GM10266 (cell line): Measurements from ENCODE around the gene CNGB1.

Experiments
- DNase-seq: peaks from one replicate; pipeline ENCODE4 v3.0.0; 2012; ENCODE audit errors: extremely low spot score
- CTCF ChIP-seq: IDR thresholded peaks from 2 replicates; pipeline ENCODE4 v1.5.1; 2012; ENCODE audit warnings: mild to moderate bottlenecking, low read depth; ENCODE audit not compliant: control insufficient read depth, insufficient read depth; ENCODE audit errors: missing control alignments

The CNGB1 gene

GRCh38 chr16:57925310-57925709 lies 45.6 kb downstream of the CNGB1 start:
- DNase-seq: no peak
- no peak for TF ChIP-seq CTCF

- DNase-seq: no peak
- TF ChIP-seq CTCF: no peak
Observed at GRCh38 chr16:57924514-57924913, 46.4 kb downstream of the CNGB1 start.

GRCh38 chr16:57923841-57924240 lies 47.1 kb downstream of the CNGB1 start:
- DNase-seq: no peak
- TF ChIP-seq CTCF: no peak

- no peak for TF ChIP-seq CTCF
- no peak for DNase-seq
Observed at GRCh38 chr16:57923418-57923817, 47.5 kb downstream of the CNGB1 start.

- no peak for DNase-seq
- TF ChIP-seq CTCF: no peak
Observed at GRCh38 chr16:57920880-57921229, 50.1 kb downstream of the CNGB1 start.

- no peak for TF ChIP-seq CTCF
- no peak for DNase-seq
Observed at GRCh38 chr16:57920215-57920879, 50.6 kb downstream of the CNGB1 start.

- DNase-seq: no peak
- TF ChIP-seq CTCF: no peak
Observed at GRCh38 chr16:57918994-57919393, 51.9 kb downstream of the CNGB1 start.
